Hepatic stellate cell (primary cell): ENCODE measurements around the gene MANBA.
"Not testable (repeated sequence)": the region's sequence is repeated elsewhere in the genome, so short reads cannot be mapped to it uniquely, and the experiment has no call there.

Experiments used
- DNase-seq: peaks from one replicate; pipeline ENCODE4 v3.0.0; 2011; ENCODE audit warnings: low spot score

MANBA gene

DNA sequence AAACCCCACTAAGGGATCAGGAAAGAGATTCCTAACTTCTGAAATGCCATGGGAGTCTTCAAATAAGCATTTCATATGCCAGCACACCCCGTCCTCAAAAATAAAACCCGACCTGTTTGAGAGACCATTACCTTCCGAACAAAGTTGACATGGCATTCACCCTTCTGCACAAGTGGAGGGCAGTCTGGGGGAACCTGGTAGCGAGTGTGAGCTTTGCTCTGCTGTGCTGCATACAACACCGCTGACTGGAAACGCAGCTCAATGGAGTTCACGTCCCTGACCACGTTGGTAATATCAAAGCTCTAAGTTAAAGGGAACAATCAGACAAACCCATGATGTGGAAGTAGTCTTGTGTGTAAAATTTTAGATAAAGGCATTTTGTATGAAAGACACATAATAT is 38.0 kb downstream of the MANBA start:
- no peak for DNase-seq

DNA sequence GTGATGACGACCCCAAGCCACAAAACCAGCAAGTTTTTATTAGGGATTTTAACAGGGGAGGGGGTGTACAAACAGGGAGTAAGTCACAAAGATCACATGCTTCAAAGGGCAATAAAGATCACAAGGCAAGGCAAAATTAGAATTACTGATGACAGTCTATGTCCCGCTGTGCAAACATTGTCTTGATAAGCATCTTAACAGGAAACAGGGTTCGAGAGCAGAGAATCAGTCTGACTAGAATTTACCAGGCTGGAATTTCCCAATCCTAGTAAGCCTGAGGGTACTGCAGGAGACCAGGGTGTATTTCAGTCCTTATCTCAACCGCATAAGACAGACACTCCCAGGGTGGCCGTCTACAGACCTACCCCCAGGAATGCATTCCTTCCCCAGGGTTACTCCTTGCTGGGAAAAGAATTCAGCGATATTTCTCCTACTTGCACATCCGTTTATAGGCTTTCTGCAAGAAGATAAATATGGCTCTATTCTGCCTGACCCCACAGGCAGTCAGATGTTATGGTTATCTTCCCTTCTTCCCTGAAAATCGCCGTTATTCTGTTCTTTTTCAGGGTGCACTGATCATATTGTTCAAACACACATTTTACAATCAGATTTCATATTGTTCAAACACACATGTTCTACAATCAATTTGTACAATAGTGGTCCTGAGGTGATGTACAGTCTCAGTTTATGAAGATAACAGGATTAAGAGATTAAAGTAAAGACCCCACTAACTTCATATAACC is 41.8 kb downstream of the MANBA start:
- not testable (repeated sequence) for DNase-seq

- no peak for DNase-seq
Measured at GRCh38 chr4:102717448-102718092, 43.2 kb downstream of the MANBA start.

GRCh38 chr4:102715057-102715456 is 45.7 kb downstream of the MANBA start:
- no peak for DNase-seq

GRCh38 chr4:102713774-102714173 is 47.0 kb downstream of the MANBA start:
- DNase-seq: not testable (repeated sequence)

GRCh38 chr4:102713096-102713495 is 47.7 kb downstream of the MANBA start:
- DNase-seq: peak; percentile 16

DNA sequence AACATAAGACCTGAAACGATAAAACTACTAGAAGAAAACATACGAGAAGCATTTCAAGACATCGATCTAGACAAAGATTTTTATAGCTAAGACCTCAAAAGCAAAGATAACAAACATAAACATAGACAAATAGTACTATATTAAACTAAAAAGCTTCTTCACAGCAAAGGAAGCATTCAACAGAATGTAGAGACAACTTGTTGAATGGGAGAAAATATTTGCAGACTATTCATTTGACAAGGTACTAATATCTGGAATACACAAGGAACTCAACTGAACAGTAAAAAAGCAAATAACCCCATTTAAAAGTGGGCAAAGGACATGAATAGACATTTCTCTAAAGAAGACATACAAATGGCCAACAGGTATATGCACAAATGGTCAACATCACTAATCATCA is 49.8 kb downstream of the MANBA start:
- DNase-seq: no peak

GRCh38 chr4:102709060-102709459 is 51.7 kb downstream of the MANBA start:
- not testable (repeated sequence) for DNase-seq

DNA sequence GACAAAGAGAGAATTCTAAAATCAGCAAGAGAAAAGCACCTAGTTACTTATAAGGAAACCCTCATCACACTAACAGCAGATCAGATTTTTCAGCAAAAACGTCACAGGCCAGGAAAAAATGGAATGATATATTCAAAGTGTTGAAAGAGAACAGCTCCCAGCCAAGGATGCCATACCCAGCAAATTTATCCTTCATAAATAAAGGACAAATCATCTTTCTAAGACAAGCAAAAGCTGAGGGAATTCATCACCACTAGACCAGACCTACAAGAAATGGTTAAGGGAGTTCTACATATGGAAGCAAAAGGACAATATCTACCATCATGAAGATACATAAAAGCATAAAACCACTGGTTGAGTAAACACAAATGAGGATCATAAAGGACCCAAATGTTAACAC is 53.6 kb downstream of the MANBA start:
- no peak for DNase-seq

GRCh38 chr4:102705391-102705935 is 55.3 kb downstream of the MANBA start:
- DNase-seq: no peak

DNA sequence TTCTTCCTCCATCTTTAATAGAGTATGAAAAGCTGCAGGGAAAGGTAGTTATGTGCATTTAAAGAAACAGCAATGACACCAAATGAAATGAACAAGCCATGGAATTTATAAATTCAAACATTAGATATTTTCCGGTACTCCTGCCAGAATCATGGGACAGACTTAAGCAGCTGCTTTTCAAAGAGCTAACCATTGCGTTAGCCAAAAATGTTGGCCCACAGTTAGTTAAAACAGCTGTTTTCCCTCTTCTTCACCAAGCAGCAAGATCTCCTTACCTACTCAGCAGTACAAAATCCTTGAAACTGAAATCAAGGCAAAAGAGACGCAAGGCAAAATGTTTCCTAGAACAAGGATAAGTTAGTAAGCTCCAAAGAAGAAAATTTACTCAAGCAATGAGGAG is 64.0 kb downstream of the MANBA start:
- no peak for DNase-seq

GRCh38 chr4:102694791-102695190 is 66.0 kb downstream of the MANBA start:
- DNase-seq: no peak

GRCh38 chr4:102693861-102694260 is 66.9 kb downstream of the MANBA start:
- DNase-seq: no peak

DNA sequence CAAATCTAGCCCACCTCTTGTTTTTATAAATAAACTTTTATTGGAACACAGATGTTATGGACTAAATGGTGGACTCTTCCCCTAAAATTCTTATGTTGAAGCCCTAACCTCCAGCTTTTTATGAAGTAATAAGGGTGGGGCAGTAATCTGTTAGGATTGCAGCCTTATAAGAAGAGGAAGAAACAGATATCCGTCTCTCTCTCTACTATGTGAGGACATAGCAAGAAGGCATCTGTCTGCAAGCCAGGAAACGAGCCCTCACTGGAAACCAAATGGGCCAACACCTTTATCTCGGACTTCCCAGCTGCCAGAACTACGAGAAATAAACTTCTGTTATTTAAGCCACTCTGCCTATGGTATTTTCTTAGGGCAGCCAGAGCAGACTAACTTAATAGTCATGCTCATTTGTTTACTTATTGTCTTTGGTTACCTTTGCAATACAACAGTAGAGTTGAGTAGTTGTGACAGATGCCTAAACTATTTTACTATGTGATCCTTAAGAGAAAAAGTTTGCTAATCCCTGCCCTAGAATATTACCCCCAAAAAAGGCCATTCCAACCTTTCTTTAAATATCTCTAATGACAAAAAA is 67.4 kb downstream of the MANBA start:
- DNase-seq: no peak

DNA sequence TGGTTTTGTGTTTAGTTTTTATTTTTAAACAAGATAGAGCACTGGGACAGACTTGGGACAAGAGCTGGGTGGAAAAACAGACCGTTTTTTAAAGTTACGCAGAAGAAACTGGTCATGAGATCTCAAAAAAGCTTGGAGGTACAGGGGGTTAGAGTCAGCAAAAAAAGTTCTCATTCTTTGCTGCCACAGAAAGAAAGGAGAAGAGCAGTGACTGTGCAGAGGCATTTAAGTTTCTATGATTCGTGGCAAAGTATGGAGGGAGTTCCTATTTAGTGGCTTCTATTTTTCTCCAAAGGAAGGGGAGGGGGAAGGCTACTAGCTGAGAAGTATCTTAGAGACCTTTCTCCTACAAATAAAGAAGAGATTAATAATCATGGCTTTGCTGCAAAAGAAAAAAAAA is 68.3 kb downstream of the MANBA start:
- DNase-seq: no peak

DNA sequence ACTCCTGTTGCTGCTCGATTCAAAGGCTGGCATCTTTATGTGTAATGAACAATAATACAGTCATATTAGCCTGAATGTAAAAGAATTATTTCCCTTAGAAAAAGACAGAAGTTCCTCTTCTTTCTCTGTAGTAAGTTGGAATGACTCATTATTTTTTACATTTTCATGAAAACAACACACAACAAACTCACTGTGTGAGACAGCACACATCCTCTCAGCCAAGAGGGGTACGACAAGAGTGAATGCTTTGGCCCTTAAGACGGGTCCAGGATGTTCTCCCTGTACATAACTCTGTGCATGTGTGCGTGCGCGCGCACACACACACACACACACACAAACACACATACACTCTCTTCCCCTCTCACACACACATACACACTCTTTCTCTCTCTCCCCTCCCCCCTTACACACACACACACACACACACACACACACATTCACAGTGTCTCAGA is 72.8 kb downstream of the MANBA start:
- DNase-seq: no peak

GRCh38 chr4:102687373-102687981 is 73.3 kb downstream of the MANBA start:
- no peak for DNase-seq

- no peak for DNase-seq
Measured at GRCh38 chr4:102685768-102686167, 75.0 kb downstream of the MANBA start.

GRCh38 chr4:102684610-102685052 is 76.1 kb downstream of the MANBA start:
- DNase-seq: no peak

- no peak for DNase-seq
Measured at GRCh38 chr4:102683881-102684609, 76.7 kb downstream of the MANBA start.

- no peak for DNase-seq
Measured at GRCh38 chr4:102678695-102679335, 82.0 kb downstream of the MANBA start.
